ENCODE data around the gene MFSD6L.
A peak's percentile ranks its signal among the peaks of the same experiment; 100 is the strongest.

MFSD6L gene

DNA sequence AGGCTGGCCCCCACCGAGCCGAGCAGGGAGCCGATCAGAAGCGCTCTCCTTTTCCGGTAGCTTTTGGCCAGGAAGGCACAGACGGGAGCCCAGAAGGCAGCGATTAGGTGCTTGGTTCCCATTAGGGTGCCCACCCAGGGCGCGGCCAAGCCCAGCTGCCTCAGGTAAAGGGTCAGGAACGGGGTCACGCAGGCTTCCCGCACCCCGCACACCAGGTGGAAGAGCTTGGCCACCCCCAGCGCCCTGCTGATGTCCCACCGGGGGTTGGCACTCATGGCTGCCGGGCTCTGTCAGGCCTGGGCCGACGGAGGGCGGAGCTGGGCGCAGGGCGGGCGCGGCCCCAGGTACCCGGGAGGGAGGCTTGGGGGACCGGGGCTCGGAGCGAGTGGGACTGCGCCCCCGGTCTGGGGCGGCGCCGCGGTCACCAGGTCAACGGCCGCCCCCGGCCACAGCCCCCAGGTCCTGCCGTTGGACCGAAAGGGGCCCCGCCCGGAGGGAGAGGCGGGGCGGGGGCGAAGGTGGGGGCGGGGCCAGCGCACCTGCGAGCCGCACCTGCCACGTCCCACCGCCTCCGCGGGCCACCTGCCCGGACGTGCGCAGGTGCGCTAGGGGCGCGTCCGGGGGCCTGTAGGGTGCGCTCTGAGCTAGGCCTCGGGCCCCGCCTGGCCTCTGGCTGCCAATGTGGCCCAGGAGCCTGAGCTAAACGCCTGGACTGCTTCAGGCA lies at the start of gene MFSD6L:
Gene MFSD6L (minus strand): TSS at position 520 of the 724 bp plus-strand sequence. CDS start 245 bp downstream, at position 275.
- DNase-seq (ENCODE audit: low read depth) = no peak

DNA sequence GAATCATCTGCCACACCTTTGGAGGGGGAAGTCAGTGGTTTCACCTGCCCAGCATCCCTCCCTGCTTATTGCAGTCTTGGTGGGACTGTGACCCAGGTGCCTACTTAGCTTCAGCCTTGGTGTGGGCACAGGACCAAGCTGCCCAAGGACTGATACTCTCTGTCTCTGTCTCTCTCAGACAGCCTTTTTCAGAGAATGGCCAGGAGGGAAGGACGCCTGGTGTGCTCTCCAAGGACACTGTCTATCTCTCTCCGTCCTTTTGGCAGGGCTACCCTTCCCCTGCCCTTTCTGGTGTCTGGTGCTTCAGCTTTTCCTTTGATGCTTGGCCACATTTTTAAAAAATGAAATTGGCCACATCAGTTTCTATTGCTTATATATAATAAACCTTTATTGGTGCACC lies 48.7 kb upstream of the MFSD6L start:
- no peak for DNase-seq (ENCODE audit: low read depth)

GRCh38 chr17:8846768-8847211 lies 47.6 kb upstream of the MFSD6L start:
- DNase-seq (ENCODE audit: low read depth) = no peak

DNA sequence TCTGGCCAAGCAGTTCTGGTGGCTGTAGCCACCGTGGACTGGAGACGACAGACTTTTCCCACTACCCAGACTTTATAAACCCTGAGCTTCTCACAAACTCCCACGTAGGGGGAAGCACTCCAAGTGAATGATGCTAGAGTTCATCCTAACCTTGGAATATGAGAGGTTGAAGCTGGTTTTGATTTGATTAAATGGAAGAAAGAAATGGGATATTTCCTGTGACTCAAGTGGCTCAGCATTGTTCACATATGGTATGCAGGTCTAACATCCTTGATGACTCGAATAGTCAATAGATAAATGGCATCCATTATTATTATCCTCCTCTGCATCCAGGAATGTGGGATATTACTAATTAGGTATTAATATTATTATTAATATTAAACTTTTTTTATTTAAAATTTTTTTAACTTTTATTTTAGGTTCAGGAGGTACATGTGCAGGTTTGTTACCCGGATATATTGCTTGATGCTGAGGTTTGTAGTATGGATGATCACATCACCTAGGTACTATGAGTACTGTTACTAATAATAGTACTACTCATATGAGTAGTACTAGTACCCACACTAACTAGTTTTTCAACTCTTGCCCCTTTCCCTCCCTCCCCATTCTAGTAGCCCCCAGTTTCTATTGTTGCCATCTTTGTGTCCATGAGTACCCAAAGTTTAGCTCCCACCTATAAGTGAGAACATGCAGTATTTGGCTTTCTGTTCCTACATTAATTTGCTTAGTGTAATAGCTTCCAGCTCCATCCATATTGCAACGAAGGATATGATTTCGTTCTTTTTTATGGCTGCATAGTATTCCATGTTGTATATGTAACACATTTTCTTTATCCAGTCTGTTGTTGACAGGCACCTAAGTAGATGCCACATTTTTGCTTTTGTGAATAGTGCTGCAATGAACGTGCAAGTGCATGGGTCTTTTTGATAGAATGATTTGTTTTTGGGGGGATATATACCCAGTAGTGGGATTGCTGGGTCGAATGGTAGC lies 45.4 kb upstream of the MFSD6L start:
- no peak for DNase-seq (ENCODE audit: low read depth)

DNA sequence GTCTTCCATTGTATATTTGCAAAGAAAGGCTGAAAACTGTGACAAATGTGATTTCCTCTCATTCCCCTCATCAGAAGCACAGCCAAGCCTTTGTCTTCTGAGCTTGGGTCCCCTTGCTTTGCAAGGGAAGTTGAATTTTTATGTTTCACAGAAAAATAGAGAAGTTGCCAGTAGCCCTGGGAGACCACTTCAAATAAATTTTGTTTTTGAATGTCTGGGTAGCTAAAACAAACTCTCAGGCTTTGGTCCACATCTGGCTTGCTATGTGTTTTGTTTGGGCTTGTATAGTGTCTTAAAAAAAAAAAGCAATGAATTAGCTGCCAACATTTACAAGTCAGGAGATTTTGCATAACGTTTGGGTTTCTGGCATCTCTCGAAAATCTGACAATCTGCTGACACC lies 44.2 kb upstream of the MFSD6L start:
- no peak for DNase-seq (ENCODE audit: low read depth)

DNA sequence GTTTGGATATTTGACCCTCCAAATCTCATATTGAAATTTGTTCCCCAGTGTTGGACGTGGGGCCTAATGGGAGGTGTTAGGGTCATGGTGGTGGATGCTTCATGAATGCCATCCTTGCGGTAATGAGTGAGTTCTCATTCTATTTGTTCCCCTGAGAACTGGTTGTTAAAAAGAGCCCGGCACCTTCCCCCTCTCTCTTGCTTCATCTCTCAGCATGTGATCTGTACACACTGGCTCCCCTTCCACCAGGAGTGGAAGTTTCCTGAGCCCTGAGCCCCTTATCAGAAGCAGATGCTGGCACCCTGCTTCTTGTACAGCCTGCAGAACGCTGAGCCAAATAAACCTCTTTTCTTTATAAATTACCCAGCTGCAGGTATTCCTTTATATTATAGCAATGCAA lies 42.7 kb upstream of the MFSD6L start:
- DNase-seq (ENCODE audit: low read depth) = no peak

GRCh38 chr17:8839410-8839935 lies 40.3 kb upstream of the MFSD6L start:
- no peak for DNase-seq (ENCODE audit: low read depth)

DNA sequence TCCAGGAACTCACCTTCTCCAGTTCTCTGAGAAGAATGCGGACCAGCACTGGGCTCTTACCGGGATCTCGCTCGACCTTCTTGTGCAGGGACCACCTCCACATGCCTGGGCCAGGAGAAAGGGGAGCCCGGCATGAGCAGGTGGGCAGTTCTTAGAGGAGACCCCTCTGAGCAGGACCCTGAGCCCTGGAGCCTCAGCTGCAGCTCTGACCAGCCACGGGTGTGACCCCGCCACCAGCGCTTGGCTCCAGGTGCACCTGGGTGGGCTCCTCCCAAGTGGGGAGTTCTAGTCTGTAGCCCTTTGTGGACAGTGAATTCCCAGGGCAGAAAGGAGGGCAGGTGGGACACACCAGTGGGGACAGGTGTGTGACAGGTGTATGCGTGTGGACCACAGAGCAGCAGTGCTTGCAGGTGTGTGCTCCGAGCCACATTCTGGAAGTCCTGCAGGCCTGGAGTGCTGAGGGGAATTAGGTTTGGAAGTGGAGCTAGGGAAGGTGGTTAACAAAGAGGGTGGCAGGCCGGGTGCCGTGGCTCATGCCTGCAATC lies 39.5 kb upstream of the MFSD6L start:
- no peak for DNase-seq (ENCODE audit: low read depth)

- DNase-seq (ENCODE audit: low read depth) = no peak
Measured at GRCh38 chr17:8837563-8838075, 38.5 kb upstream of the MFSD6L start.

GRCh38 chr17:8836821-8837562 lies 37.8 kb upstream of the MFSD6L start:
- no peak for DNase-seq (ENCODE audit: low read depth)

- DNase-seq (ENCODE audit: low read depth) = no peak
Measured at GRCh38 chr17:8835631-8836364, 36.6 kb upstream of the MFSD6L start.

DNA sequence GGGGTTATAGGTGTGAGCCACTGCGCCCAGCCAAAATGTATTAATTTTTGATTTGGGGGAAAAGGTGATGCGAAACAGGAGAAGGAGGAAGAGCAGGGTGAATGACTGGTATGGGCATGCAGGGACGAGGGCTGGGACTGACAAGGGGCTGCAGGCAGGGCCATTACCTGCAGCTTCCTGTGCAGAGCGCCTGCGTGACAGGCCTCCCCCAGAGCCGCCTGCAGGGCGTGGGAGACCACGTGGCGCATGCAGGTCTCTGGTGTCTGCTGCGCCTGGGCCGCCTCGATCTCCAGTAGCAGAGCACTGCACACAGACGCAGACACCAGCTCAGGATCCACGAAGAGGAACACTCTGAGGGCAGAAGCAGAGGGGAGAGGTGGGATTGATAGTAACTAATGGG lies 35.9 kb upstream of the MFSD6L start:
- no peak for DNase-seq (ENCODE audit: low read depth)

DNA sequence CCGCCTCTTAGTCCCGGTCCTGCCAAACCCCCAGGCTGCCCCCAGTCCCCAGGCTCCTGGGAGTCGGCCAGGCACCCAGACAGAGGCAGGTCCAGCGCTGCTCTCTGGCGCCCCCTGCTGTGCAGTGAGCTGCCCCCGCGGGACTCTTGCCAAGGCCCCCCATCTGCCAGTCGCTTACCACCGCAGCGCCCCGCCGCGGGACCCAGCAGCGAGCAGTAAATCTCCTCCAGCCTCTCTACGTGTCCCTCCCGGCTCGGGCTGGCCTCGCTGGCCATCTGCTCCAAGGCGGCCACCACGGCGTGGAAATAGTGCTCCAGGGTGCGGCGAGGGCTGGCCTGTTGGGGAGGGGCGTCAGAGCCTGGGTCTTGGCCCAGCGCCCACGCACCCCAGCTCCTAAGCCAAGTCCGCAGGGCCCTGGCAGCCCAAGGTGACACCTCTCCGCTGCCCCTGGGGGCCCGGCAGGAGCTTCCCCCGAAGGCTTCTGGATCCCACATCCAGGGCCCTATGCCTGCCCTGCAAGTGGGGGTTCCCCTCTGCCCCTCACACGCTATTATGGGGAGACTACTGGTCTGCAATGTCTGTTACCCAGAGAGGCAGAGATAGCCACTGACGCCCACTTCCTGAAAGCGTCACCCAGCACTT lies 33.7 kb upstream of the MFSD6L start:
- peak; percentile 15 for DNase-seq (ENCODE audit: low read depth)

DNA sequence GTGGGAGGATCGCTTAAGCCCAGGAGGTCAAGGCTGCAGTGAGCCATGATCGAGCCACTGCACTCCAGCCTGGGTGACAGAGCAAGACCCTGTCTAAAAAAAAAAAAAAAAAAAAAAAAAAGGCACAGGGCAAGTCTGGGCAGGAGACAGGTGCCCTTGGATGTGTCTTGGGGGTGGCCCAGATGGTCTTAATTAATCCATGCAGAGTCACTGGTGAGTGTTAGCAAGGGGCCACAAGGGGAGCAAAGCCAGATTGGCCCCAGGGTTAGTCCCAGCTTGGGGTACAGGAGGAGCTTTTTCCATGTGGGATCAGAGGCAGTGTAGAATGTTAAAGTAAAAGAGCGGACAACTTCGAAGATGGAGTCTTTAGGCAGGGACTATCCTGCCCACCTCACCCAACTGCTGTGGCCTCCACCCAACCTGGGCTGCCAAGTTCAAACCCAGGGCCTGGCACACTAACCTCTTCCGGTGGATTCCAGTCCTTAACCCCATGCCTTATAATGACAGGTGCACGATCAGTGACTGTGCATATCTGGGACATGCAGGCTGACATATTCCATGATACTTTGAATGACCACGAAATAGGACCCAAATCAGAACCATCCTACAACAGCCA lies 32.2 kb upstream of the MFSD6L start:
- no peak for DNase-seq (ENCODE audit: low read depth)

GRCh38 chr17:8830141-8830540 lies 31.0 kb upstream of the MFSD6L start:
- no peak for DNase-seq (ENCODE audit: low read depth)

DNA sequence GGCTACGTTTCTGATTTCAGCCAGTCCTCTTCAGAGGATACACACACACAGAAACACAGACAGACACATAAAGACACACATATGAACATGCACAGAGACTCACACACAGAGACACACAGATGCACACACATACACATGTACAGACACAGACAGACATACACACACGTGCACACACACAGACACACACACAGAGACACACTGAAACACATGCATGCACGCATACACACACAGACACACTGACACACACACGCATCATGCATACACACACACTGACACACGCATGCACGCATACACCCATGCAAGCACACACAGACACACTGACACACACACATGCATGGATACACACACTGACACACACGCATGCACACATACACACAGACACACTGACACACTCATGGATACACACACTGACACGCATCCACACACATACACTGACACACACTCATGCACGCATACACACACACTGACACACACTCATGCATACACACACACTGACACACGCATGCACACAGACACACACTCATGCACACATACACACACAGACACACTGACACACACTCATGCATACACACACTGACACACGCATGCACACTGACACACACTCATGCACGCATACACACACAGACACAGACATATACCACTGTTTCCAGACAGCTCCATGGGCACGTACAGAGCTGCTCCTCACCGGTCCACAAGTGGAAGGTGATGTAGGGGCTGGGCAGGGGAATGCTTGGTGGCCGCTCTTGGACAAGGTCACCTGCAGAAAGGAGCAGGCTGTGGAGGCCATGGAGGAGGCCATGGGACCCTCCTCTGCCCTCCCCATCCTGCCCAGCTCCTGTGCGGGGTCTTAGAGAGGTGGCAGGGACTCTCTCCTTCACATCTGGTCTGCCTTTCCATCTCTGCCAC lies 30.1 kb upstream of the MFSD6L start:
- DNase-seq (ENCODE audit: low read depth) = no peak

- no peak for DNase-seq (ENCODE audit: low read depth)
Measured at GRCh38 chr17:8828517-8828875, 29.3 kb upstream of the MFSD6L start.

- DNase-seq (ENCODE audit: low read depth) = no peak
Measured at GRCh38 chr17:8826808-8827435, 27.8 kb upstream of the MFSD6L start.

Measured in stimulated activated CD8-positive, alpha-beta memory T cell treated with anti-CD3 and anti-CD28 coated beads, Interleukin-4, amount 100 ng/mL, for 24 hours (primary cell).